Skin of body (tissue), 2 donors: Measurements from ENCODE around the gene SFXN3. TPM values are rescaled to one million over a fixed set of nuclear protein-coding genes. Genes with fewer than 3 reads are reported as not detected.

Source experiments
- DNase-seq: peaks from one replicate; lab custom pipeline; 2025; lab: John Stamatoyannopoulos, UW
- total RNA-seq: library from RNA; depleted of rRNA; stranded (reverse); fragments of >200 nt; gene quantifications from one replicate; pipeline ENCODE4 v1.2.3, GENCODE V29; 2014

SFXN3 gene
- total RNA-seq = 34.4 TPM

GRCh38 chr10:101031128-101031795 is at the start of gene SFXN3, which contains the start of gene PDZD7:
Gene SFXN3, plus strand, starts transcription at chr10:101031234. Its CDS starts 3,461 bp downstream, at chr10:101034695.
Gene PDZD7, minus strand, starts transcription at chr10:101031129. Its CDS starts 910 bp downstream, at chr10:101030219.
- peak; percentile 67 for DNase-seq

GRCh38 chr10:100982916-100983830 is 47.9 kb upstream of the SFXN3 start:
- no peak for DNase-seq

GRCh38 chr10:100983868-100984671 is 47.0 kb upstream of the SFXN3 start:
- no peak for DNase-seq

- DNase-seq = no peak
Measured at GRCh38 chr10:100984672-100985177, 46.3 kb upstream of the SFXN3 start.

- DNase-seq = no peak
Measured at GRCh38 chr10:100985336-100985735, 45.7 kb upstream of the SFXN3 start.

GRCh38 chr10:100986623-100986951 is 44.4 kb upstream of the SFXN3 start:
- DNase-seq = no peak

- peak; percentile 53 for DNase-seq
Measured at GRCh38 chr10:100986952-100987684, 43.9 kb upstream of the SFXN3 start, which contains the start of the genes MRPL43 and TWNK. Gene MRPL43, minus strand, starts transcription at chr10:100987497. Its CDS starts 54 bp downstream, at chr10:100987443. Gene TWNK, plus strand, starts transcription at chr10:100987543. Its CDS starts 668 bp downstream, at chr10:100988211.

GRCh38 chr10:100987685-100988049 is 43.4 kb upstream of the SFXN3 start:
- DNase-seq = no peak

- no peak for DNase-seq
Measured at GRCh38 chr10:100988166-100988565, 42.9 kb upstream of the SFXN3 start.

- no peak for DNase-seq
Measured at GRCh38 chr10:100989088-100989487, 41.9 kb upstream of the SFXN3 start.

- DNase-seq = no peak
Measured at GRCh38 chr10:100993986-100994708, 36.9 kb upstream of the SFXN3 start.

GRCh38 chr10:100995181-100995580 is 35.9 kb upstream of the SFXN3 start:
- no peak for DNase-seq

- no peak for DNase-seq
Measured at GRCh38 chr10:100996678-100997359, 34.2 kb upstream of the SFXN3 start.

GRCh38 chr10:100997360-100998182 is 33.5 kb upstream of the SFXN3 start:
- DNase-seq = peak; percentile 62

GRCh38 chr10:100998183-100998990 is 32.6 kb upstream of the SFXN3 start:
- DNase-seq = peak; percentile 73

- DNase-seq = peak; percentile 80
Measured at GRCh38 chr10:100998991-100999741, 31.9 kb upstream of the SFXN3 start.

- no peak for DNase-seq
Measured at GRCh38 chr10:100999742-101000126, 31.3 kb upstream of the SFXN3 start, which contains the start of gene LZTS2. Gene LZTS2, plus strand, starts transcription at chr10:100999808. Its CDS starts 2,731 bp downstream, at chr10:101002539.
